Liver (tissue), 9 donors: ENCODE data around the gene GRIK2. TPM values are rescaled to one million over a fixed set of nuclear protein-coding genes. Genes with fewer than 3 reads are reported as not detected.

Experiments
- DNase-seq: peaks from one replicate; pipeline ENCODE4 v3.0.0-alpha.2; 2017; ENCODE audit warnings: low spot score
- H3K27ac ChIP-seq, 2 donors: one replicate each; pipeline ENCODE4 v1.7.0; 2013; ENCODE audit warnings: inconsistent platforms in 2 of 2, low read length in 2 of 2, control low read depth in 1 of 2, low read depth in 1 of 2, mild to moderate bottlenecking in 1 of 2
- H3K27me3 ChIP-seq, 4 donors: one replicate each; pipeline versions ENCODE4 v1.6.1 to v1.7.0; 2013; ENCODE audit warnings: low read length in 3 of 4, inconsistent platforms in 1 of 4, mild to moderate bottlenecking in 1 of 4, moderate library complexity in 1 of 4; ENCODE audit not compliant: control insufficient read depth in 4 of 4, insufficient read depth in 4 of 4
- H3K36me3 ChIP-seq, 4 donors: one replicate each; pipeline versions ENCODE4 v1.6.1 to v1.7.0; 2013; ENCODE audit warnings: low read length in 3 of 4, mild to moderate bottlenecking in 3 of 4, low read depth in 1 of 4, moderate library complexity in 1 of 4; ENCODE audit not compliant: control insufficient read depth in 4 of 4, insufficient read depth in 3 of 4
- H3K4me1 ChIP-seq, 4 donors: one replicate each; pipeline versions ENCODE4 v1.6.1 to v1.7.0; 2013; ENCODE audit warnings: low read length in 3 of 4, mild to moderate bottlenecking in 3 of 4, moderate library complexity in 1 of 4; ENCODE audit not compliant: control insufficient read depth in 4 of 4, insufficient read depth in 4 of 4
- H3K4me3 ChIP-seq, 3 donors: one replicate each; pipeline versions ENCODE4 v1.6.1 to v1.7.0; 2013; ENCODE audit warnings: low read length in 3 of 3, control low read depth in 1 of 3, low read depth in 1 of 3, mild to moderate bottlenecking in 1 of 3
- H3K9ac ChIP-seq, 2 donors: one replicate each; pipeline ENCODE4 v1.7.0; 2013; ENCODE audit warnings: low read length in 2 of 2, mild to moderate bottlenecking in 2 of 2, moderate library complexity in 2 of 2, control low read depth in 1 of 2, low read depth in 1 of 2
- H3K9me3 ChIP-seq, 4 donors: one replicate each; pipeline versions ENCODE4 v1.6.1 to v1.7.0; 2013; ENCODE audit warnings: low read length in 3 of 4; ENCODE audit not compliant: control insufficient read depth in 4 of 4
- FOXA1 ChIP-seq: IDR thresholded peaks from 2 replicates; pipeline ENCODE4 v1.6.1; 2016; ENCODE audit warnings: antibody characterized with exemption
- FOXA2 ChIP-seq: IDR thresholded peaks from 2 replicates; pipeline ENCODE4 v1.6.1; 2016; ENCODE audit warnings: antibody characterized with exemption
- GABPA ChIP-seq, 2 donors: IDR thresholded peaks in 1 of 2; conservative IDR thresholded peaks in 1 of 2; 2 replicates each; pipeline ENCODE4 v1.6.1; 2016; ENCODE audit warnings: antibody characterized with exemption in 2 of 2, mild to moderate bottlenecking in 1 of 2, moderate library complexity in 1 of 2
- HNF4A ChIP-seq, 2 donors: conservative IDR thresholded peaks; 2 replicates each; pipeline ENCODE4 v1.6.1; 2016; ENCODE audit warnings: antibody characterized with exemption in 2 of 2, mild to moderate bottlenecking in 2 of 2
- HNF4G ChIP-seq: IDR thresholded peaks from 2 replicates; pipeline ENCODE4 v1.6.1; 2016; ENCODE audit warnings: antibody characterized with exemption
- JUND ChIP-seq, 2 donors: IDR thresholded peaks; 2 replicates each; pipeline ENCODE4 v1.6.1; 2016; ENCODE audit warnings: antibody characterized with exemption in 2 of 2
- NR2F2 ChIP-seq: IDR thresholded peaks from 2 replicates; pipeline ENCODE4 v1.6.1; 2016; ENCODE audit warnings: antibody characterized with exemption
- RAD21 ChIP-seq, 2 donors: IDR thresholded peaks; 2 replicates each; pipeline ENCODE4 v1.6.1; 2016; ENCODE audit warnings: antibody characterized with exemption in 2 of 2, mild to moderate bottlenecking in 2 of 2
- REST ChIP-seq: IDR thresholded peaks from 2 replicates; pipeline ENCODE4 v1.6.1; 2016; ENCODE audit warnings: antibody characterized with exemption, mild to moderate bottlenecking
- RXRA ChIP-seq, 2 donors: IDR thresholded peaks; 2 replicates each; pipeline ENCODE4 v1.6.1; 2017 to 2018; ENCODE audit warnings: antibody characterized with exemption in 2 of 2, mild to moderate bottlenecking in 1 of 2
- TAF1 ChIP-seq: conservative IDR thresholded peaks from 2 replicates; pipeline ENCODE4 v1.6.1; 2016; ENCODE audit warnings: antibody characterized with exemption, mild to moderate bottlenecking
- YY1 ChIP-seq: IDR thresholded peaks from 2 replicates; pipeline ENCODE4 v1.6.1; 2016; ENCODE audit warnings: antibody characterized with exemption, mild to moderate bottlenecking
- ZBTB33 ChIP-seq: IDR thresholded peaks from 2 replicates; pipeline ENCODE4 v1.6.1; 2016; ENCODE audit warnings: antibody characterized with exemption
- WGBS: extraction: QIAGEN DNeasy Blood & Tissue Kit; methylation state at CpG from one replicate; pipeline ENCODE4 v1.1.7; 2013; 5-methylcytosine and 5-hydroxymethylcytosine counted together
- polyA plus RNA-seq, 2 donors: library from polyadenylated mRNA; stranded (reverse) in 1 of 2; unstranded in 1 of 2; fragments of 200-250 nt in 1 of 2; fragments of >200 nt in 1 of 2; fragmentation: Nextera tagmentation in 1 of 2; extraction: Ambion mirVana in 1 of 2; gene quantifications; one replicate each; pipeline versions ENCODE4 v1.2.1 to v1.2.3, GENCODE V29; 2013 to 2015
- total RNA-seq, 2 donors: library from RNA; depleted of rRNA; stranded (reverse); fragments of >200 nt; gene quantifications; one replicate each; pipeline ENCODE4 v1.2.3, GENCODE V29; 2014
- TF ChIP-seq, protein P1 (sequence below): fragments of 150-350 bp; IDR thresholded peaks from 2 replicates; pipeline ENCODE4 v1.5.1; 2017; ENCODE audit warnings: improper control_type of control experiment, low read depth, low read length; ENCODE audit not compliant: missing input control
- TF ChIP-seq, protein P2 (sequence below): IDR thresholded peaks from 2 replicates; pipeline ENCODE4 v1.6.1; 2016; ENCODE audit warnings: antibody characterized with exemption
- TF ChIP-seq, protein P3 (sequence below): IDR thresholded peaks from 2 replicates; pipeline ENCODE4 v1.6.1; 2016; ENCODE audit warnings: antibody characterized with exemption
- donor health status: healthy.
- donor health status: healthy.
- donor health status: healthy.
- donor health status: healthy.
- donor health status: healthy.

Gene GRIK2
- total and polyA plus RNA-seq, 4 donors: 0.02 to 0.17 (median 0.05) TPM

GRCh38 chr6:101539510-101540245 is 146.2 kb downstream of the GRIK2 start (continued):
- TF ChIP-seq, protein P1, sequence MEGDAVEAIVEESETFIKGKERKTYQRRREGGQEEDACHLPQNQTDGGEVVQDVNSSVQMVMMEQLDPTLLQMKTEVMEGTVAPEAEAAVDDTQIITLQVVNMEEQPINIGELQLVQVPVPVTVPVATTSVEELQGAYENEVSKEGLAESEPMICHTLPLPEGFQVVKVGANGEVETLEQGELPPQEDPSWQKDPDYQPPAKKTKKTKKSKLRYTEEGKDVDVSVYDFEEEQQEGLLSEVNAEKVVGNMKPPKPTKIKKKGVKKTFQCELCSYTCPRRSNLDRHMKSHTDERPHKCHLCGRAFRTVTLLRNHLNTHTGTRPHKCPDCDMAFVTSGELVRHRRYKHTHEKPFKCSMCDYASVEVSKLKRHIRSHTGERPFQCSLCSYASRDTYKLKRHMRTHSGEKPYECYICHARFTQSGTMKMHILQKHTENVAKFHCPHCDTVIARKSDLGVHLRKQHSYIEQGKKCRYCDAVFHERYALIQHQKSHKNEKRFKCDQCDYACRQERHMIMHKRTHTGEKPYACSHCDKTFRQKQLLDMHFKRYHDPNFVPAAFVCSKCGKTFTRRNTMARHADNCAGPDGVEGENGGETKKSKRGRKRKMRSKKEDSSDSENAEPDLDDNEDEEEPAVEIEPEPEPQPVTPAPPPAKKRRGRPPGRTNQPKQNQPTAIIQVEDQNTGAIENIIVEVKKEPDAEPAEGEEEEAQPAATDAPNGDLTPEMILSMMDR: no peak
- no peak for TF ChIP-seq YY1

DNA sequence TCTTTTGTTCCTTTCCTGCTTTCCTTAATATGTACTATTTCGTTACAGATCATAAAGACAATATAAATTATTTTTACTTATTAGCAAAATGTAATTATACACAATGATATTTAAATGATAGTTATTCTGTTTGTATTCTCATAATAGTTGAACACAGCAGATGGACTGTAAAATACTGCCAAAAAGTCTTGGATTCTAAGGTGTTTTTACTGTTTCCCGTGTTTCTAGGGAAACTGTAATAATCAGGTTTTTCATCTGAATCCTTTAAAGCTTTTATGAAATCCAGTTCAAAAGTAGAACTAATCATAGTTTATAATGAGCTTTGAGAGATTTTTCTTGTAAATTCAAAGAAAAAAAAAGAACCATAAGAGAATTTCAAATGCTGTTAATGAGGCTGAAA is 148.4 kb downstream of the GRIK2 start:
- Histone ChIP-seq H3K27me3 (no peaks in the 10 kb centered on the region), H3K27ac (no peak overlapping the region), H3K9ac (no peak overlapping the region), H3K9me3 (no peaks in the 10 kb centered on the region), H3K4me3 (no peak overlapping the region), H3K4me1 (no peaks in the 10 kb centered on the region), H3K36me3 (no peaks in the 10 kb centered on the region)
- TF ChIP-seq HNF4A (conservative IDR thresholded peaks at IDR 0.05) (no peak), FOXA1 (no peak), RAD21 (IDR thresholded peaks at IDR 0.05) (no peak), NR2F2 (no peak), TAF1 (no peak), ZBTB33 (no peak), GABPA (IDR thresholded peaks at IDR 0.05 in 1 of 2, conservative IDR thresholded peaks at IDR 0.05 in 1 of 2) (no peak), RXRA (IDR thresholded peaks at IDR 0.05) (no peak), JUND (IDR thresholded peaks at IDR 0.05) (no peak), FOXA2 (no peak), HNF4G (no peak)
- TF ChIP-seq, protein P1: no peak
- TF ChIP-seq, protein P2, sequence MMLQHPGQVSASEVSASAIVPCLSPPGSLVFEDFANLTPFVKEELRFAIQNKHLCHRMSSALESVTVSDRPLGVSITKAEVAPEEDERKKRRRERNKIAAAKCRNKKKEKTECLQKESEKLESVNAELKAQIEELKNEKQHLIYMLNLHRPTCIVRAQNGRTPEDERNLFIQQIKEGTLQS: no peak
- 88% methylated on average over 2 of the region's 2 CpGs for WGBS
- DNase-seq: no peak

DNA sequence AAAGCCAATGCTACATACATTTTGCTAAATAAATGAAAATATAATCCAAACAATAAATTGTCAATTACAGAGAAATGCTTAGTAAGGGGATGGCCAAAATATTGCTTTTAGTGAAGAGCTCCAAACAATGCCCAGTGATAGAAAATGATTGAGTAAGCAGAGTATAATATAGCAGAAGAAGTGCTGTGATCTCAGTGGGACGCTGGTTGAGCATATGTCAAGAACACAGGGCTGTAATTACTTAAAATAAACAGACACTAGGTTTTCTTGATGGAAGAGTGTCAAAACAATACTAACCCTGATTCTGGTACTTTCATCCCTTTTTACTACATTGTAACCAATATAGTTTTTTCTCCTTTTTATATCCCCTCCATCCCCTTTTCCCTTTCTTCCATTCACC is 150.3 kb downstream of the GRIK2 start:
- no peak for DNase-seq
- no peaks in the 10 kb centered on the region for H3K9me3 ChIP-seq
- TF ChIP-seq REST (no peak), GABPA (IDR thresholded peaks at IDR 0.05 in 1 of 2, conservative IDR thresholded peaks at IDR 0.05 in 1 of 2) (no peak), TAF1 (no peak), YY1 (no peak), HNF4G (no peak), RAD21 (IDR thresholded peaks at IDR 0.05) (no peak), RXRA (IDR thresholded peaks at IDR 0.05) (no peak), JUND (IDR thresholded peaks at IDR 0.05) (no peak)
- TF ChIP-seq, protein P2: no peak
- TF ChIP-seq, protein P3, sequence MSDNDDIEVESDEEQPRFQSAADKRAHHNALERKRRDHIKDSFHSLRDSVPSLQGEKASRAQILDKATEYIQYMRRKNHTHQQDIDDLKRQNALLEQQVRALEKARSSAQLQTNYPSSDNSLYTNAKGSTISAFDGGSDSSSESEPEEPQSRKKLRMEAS: no peak
- H3K27ac ChIP-seq: no peak overlapping the region
- no peaks in the 10 kb centered on the region for H3K36me3 ChIP-seq
- H3K27me3 ChIP-seq: no peaks in the 10 kb centered on the region
- 53% methylated on average over 1 of the region's 1 CpG for WGBS
- no peaks in the 10 kb centered on the region for H3K4me1 ChIP-seq
- H3K9ac ChIP-seq: no peak overlapping the region
- no peak overlapping the region for H3K4me3 ChIP-seq
